WTC11 (cell line): ENCODE results near the gene NDST3. TPM values are rescaled to one million over a fixed set of nuclear protein-coding genes. Genes with fewer than 3 reads are reported as not detected.

Source experiments
- ATAC-seq: fragments of 200-7000 bp; cut with Tn5 transposase; 2 replicates; pipeline ENCODE4 v1.10.0; 2021; ENCODE audit warnings: mild to moderate bottlenecking, moderate library complexity
- CTCF ChIA-PET: fragments of 300-600 bp; sonication (Branson Sonifier 250); formaldehyde crosslinking; loops from one replicate; lab custom pipeline; 2021; ENCODE audit warnings: antibody characterized with exemption; lab: Charles Lee
- POLR2A ChIA-PET: fragments of 350-600 bp; sonication (Branson Sonifier 250); formaldehyde crosslinking; loops from one replicate; lab custom pipeline; 2021; ENCODE audit warnings: antibody characterized with exemption; lab: Charles Lee
- DNase-seq: peaks from one replicate; pipeline ENCODE4 v3.0.0; 2021; ENCODE audit warnings: low spot score
- H3K27ac Mint-ChIP-seq: 2 replicates; pipeline ENCODE4 v1.8.0; 2021; ENCODE audit warnings: mixed read lengths
- H3K27me3 Mint-ChIP-seq: 2 replicates; pipeline ENCODE4 v1.8.0; 2021; ENCODE audit warnings: low read depth, mild to moderate bottlenecking, moderate library complexity, mixed read lengths
- H3K36me3 Mint-ChIP-seq: 2 replicates; pipeline ENCODE4 v1.8.0; 2021; ENCODE audit warnings: mixed read lengths
- H3K4me1 Mint-ChIP-seq: 2 replicates; pipeline ENCODE4 v1.8.0; 2022; ENCODE audit warnings: mixed read lengths
- H3K4me3 Mint-ChIP-seq: 2 replicates; pipeline ENCODE4 v1.8.0; 2021; ENCODE audit warnings: mild to moderate bottlenecking, moderate library complexity, mixed read lengths
- H3K9me3 Mint-ChIP-seq: 2 replicates; pipeline ENCODE4 v1.8.0; 2021; ENCODE audit warnings: mixed read lengths
- AR ChIP-seq: fragments of 250-450 bp; sonication (Bioruptor Pico); IDR thresholded peaks from 2 replicates; pipeline ENCODE4 v1.9.0; 2021; ENCODE audit warnings: mild to moderate bottlenecking
- CDX4 ChIP-seq: fragments of 250-450 bp; sonication (Bioruptor Pico); IDR thresholded peaks from 2 replicates; pipeline ENCODE4 v1.9.0; 2021; ENCODE audit warnings: moderate library complexity, mild to moderate bottlenecking, inconsistent platforms, borderline replicate concordance
- E2F1 ChIP-seq: sonication (generic); formaldehyde crosslinking; IDR thresholded peaks from 2 replicates; pipeline ENCODE4 v1.8.0; 2022; ENCODE audit warnings: mild to moderate bottlenecking, missing genetic modification reagents
- ELF4 ChIP-seq: sonication (generic); formaldehyde crosslinking; IDR thresholded peaks from 2 replicates; pipeline ENCODE4 v1.8.1; 2022; ENCODE audit warnings: low read depth, mild to moderate bottlenecking, moderate library complexity, missing genetic modification reagents
- ESRRA ChIP-seq: sonication (generic); formaldehyde crosslinking; IDR thresholded peaks from 2 replicates; pipeline ENCODE4 v1.8.1; 2022; ENCODE audit warnings: mild to moderate bottlenecking, missing genetic modification reagents, borderline replicate concordance
- ETV6 ChIP-seq: sonication (generic); formaldehyde crosslinking; IDR thresholded peaks from 2 replicates; pipeline ENCODE4 v1.8.1; 2022; ENCODE audit warnings: mild to moderate bottlenecking, missing genetic modification reagents
- FOXP1 ChIP-seq: sonication (generic); formaldehyde crosslinking; IDR thresholded peaks from 2 replicates; pipeline ENCODE4 v1.8.0; 2022; ENCODE audit warnings: missing genetic modification reagents, mild to moderate bottlenecking, moderate library complexity, borderline replicate concordance
- GTF2I ChIP-seq: fragments of 250-450 bp; sonication (Bioruptor Pico); conservative IDR thresholded peaks from 2 replicates; pipeline ENCODE4 v1.4.0; 2021; ENCODE audit warnings: mild to moderate bottlenecking
- IRF1 ChIP-seq: sonication (generic); formaldehyde crosslinking; IDR thresholded peaks from 2 replicates; pipeline ENCODE4 v1.8.0; 2023; ENCODE audit warnings: missing genetic modification reagents
- KAT7 ChIP-seq: sonication (generic); formaldehyde crosslinking; IDR thresholded peaks from 2 replicates; pipeline ENCODE4 v1.8.1; 2023; ENCODE audit warnings: missing genetic modification reagents, mild to moderate bottlenecking, borderline replicate concordance
- MXD4 ChIP-seq: fragments of 250-450 bp; sonication (Bioruptor Pico); IDR thresholded peaks from 2 replicates; pipeline ENCODE4 v1.8.0; 2021; ENCODE audit warnings: mild to moderate bottlenecking, moderate library complexity, borderline replicate concordance
- NR2C2 ChIP-seq: sonication (generic); formaldehyde crosslinking; IDR thresholded peaks from 2 replicates; pipeline ENCODE4 v1.8.0; 2022; ENCODE audit warnings: mild to moderate bottlenecking, missing genetic modification reagents
- NR3C1 ChIP-seq: sonication (generic); formaldehyde crosslinking; conservative IDR thresholded peaks from 2 replicates; pipeline ENCODE4 v1.8.1; 2023; ENCODE audit warnings: low read depth, mild to moderate bottlenecking, missing genetic modification reagents
- PRRX2 ChIP-seq: fragments of 250-450 bp; sonication (Bioruptor Pico); IDR thresholded peaks from 2 replicates; pipeline ENCODE4 v1.8.0; 2021; ENCODE audit warnings: mild to moderate bottlenecking
- TEAD1 ChIP-seq: sonication (generic); formaldehyde crosslinking; IDR thresholded peaks from 2 replicates; pipeline ENCODE4 v1.8.0; 2022; ENCODE audit warnings: mild to moderate bottlenecking, missing genetic modification reagents
- ZBTB21 ChIP-seq: sonication (generic); formaldehyde crosslinking; IDR thresholded peaks from 2 replicates; pipeline ENCODE4 v1.8.1; 2023; ENCODE audit warnings: mild to moderate bottlenecking, missing genetic modification reagents, borderline replicate concordance
- ZBTB43 ChIP-seq: sonication (generic); formaldehyde crosslinking; IDR thresholded peaks from 2 replicates; pipeline ENCODE4 v1.8.1; 2023; ENCODE audit warnings: mild to moderate bottlenecking, missing genetic modification reagents
- ZNF317 ChIP-seq: sonication (generic); formaldehyde crosslinking; IDR thresholded peaks from 2 replicates; pipeline ENCODE4 v1.8.1; 2023; ENCODE audit warnings: low read depth, mild to moderate bottlenecking, moderate library complexity, missing genetic modification reagents, borderline replicate concordance
- ZNF423 ChIP-seq: fragments of 250-450 bp; sonication (Bioruptor Pico); IDR thresholded peaks from 2 replicates; pipeline ENCODE4 v2.1.2; 2022; ENCODE audit warnings: mild to moderate bottlenecking, moderate library complexity
- ZNF425 ChIP-seq: fragments of 250-450 bp; sonication (Bioruptor Pico); conservative IDR thresholded peaks from 2 replicates; pipeline ENCODE4 v1.9.0; 2021; ENCODE audit warnings: mild to moderate bottlenecking
- ZSCAN18 ChIP-seq: fragments of 250-450 bp; sonication (Bioruptor Pico); IDR thresholded peaks from 2 replicates; pipeline ENCODE4 v2.1.2; 2022; ENCODE audit warnings: mild to moderate bottlenecking, moderate library complexity
- total RNA-seq: library from RNA; stranded (reverse); gene quantifications from 3 replicates; pipeline ENCODE4 v1.2.3, GENCODE V29; 2021

NDST3 gene
- total RNA-seq, 1 experiment from 2014 or later, result 0.37 TPM

GRCh38 chr4:118237531-118237930 is 203.2 kb downstream of the NDST3 start:
- CTCF ChIA-PET, result no interaction called here
- POLR2A ChIA-PET, result no interaction called here
- ATAC-seq (no peak), DNase-seq (no peak)
- H3K9me3 Mint-ChIP-seq, result no peaks in the 10 kb centered on the region
- H3K27me3 Mint-ChIP-seq, result no peaks in the 10 kb centered on the region
- no peak overlapping the region for H3K27ac Mint-ChIP-seq
- H3K4me3 Mint-ChIP-seq, result no peak overlapping the region
- no peaks in the 10 kb centered on the region for H3K36me3 Mint-ChIP-seq
- TF ChIP-seq PRRX2 (CRISPR knock-in tag), result no peak
- no peak for TF ChIP-seq ZBTB43 (CRISPR knock-in tag)
- TF ChIP-seq NR2C2 (CRISPR knock-in tag), result no peak
- no peak for TF ChIP-seq FOXP1
- TF ChIP-seq ETV6 (CRISPR knock-in tag), result no peak
- TF ChIP-seq ZBTB21 (CRISPR knock-in tag), result no peak
- TF ChIP-seq MXD4 (CRISPR knock-in tag), result no peak
- peaks cover 15% of the 10 kb centered on the region for H3K4me1 Mint-ChIP-seq

GRCh38 chr4:118249890-118250289 is 215.6 kb downstream of the NDST3 start:
- peaks cover 2% of the 10 kb centered on the region; the same call in 1 of the 2 replicates for H3K36me3 Mint-ChIP-seq
- no peaks in the 10 kb centered on the region for H3K4me1 Mint-ChIP-seq
- no peak overlapping the region for H3K4me3 Mint-ChIP-seq
- CTCF ChIA-PET, result no interaction called here
- TF ChIP-seq GTF2I (CRISPR knock-in tag), result no peak
- no peak for TF ChIP-seq ZNF423 (CRISPR knock-in tag)
- TF ChIP-seq TEAD1 (CRISPR knock-in tag), result no peak
- H3K27ac Mint-ChIP-seq, result no peak overlapping the region
- POLR2A ChIA-PET, result no interaction called here
- no peak for ATAC-seq
- DNase-seq, result no peak
- peaks cover 12% of the 10 kb centered on the region for H3K9me3 Mint-ChIP-seq
- no peaks in the 10 kb centered on the region for H3K27me3 Mint-ChIP-seq

- no peak for TF ChIP-seq ELF4 (CRISPR knock-in tag)
- TF ChIP-seq ESRRA, result no peak
- TF ChIP-seq IRF1 (CRISPR knock-in tag), result no peak
- no peak for TF ChIP-seq AR
- TF ChIP-seq KAT7 (CRISPR knock-in tag), result no peak
- TF ChIP-seq ZNF425 (CRISPR knock-in tag), result no peak
- no peak for TF ChIP-seq ZSCAN18 (CRISPR knock-in tag)
- TF ChIP-seq E2F1 (CRISPR knock-in tag), result no peak
- TF ChIP-seq ZNF317 (CRISPR knock-in tag), result no peak
- no peak for TF ChIP-seq NR3C1 (CRISPR knock-in tag)
- no peak for TF ChIP-seq CDX4 (CRISPR knock-in tag)
- POLR2A ChIA-PET, result no interaction called here
- CTCF ChIA-PET, result no interaction called here
- Mint-ChIP-seq H3K27me3 (no peaks in the 10 kb centered on the region), H3K4me3 (no peak overlapping the region), H3K27ac (no peak overlapping the region), H3K36me3 (peaks cover 2% of the 10 kb centered on the region; the same call in 1 of the 2 replicates), H3K9me3 (peaks cover 10% of the 10 kb centered on the region), H3K4me1 (no peaks in the 10 kb centered on the region)
- no peak for ATAC-seq
- no peak for DNase-seq
Observed at GRCh38 chr4:118254368-118254767, 220.1 kb downstream of the NDST3 start.
